DND-41 (cell line): ENCODE data around the gene ATP5MG.

Source experiments
- ATAC-seq: fragments of 200-7000 bp; cut with Tn5 transposase; 3 replicates; pipeline ENCODE4 v1.9.1; 2021; ENCODE audit warnings: low read depth; ENCODE audit not compliant: insufficient read depth
- DNase-seq: peaks from one replicate; pipeline ENCODE4 v3.0.0-alpha.2; 2020
- H2AFZ ChIP-seq: 2 replicates; pipeline ENCODE4 v1.6.0; 2012; ENCODE audit warnings: low read depth, low read length
- H3K27ac ChIP-seq: 2 replicates; pipeline ENCODE4 v1.5.1; 2012; ENCODE audit warnings: low read length, inconsistent platforms
- H3K27me3 ChIP-seq: fragments of 200-600 bp; sonication (generic); 2 replicates; pipeline ENCODE4 v1.6.0; 2012; ENCODE audit warnings: low read length, mild to moderate bottlenecking, inconsistent platforms; ENCODE audit not compliant: insufficient read depth, poor library complexity
- H3K36me3 ChIP-seq: 2 replicates; pipeline ENCODE4 v1.5.1; 2012; ENCODE audit warnings: low read length, inconsistent platforms; ENCODE audit not compliant: insufficient read depth
- H3K4me1 ChIP-seq: 2 replicates; pipeline ENCODE4 v1.5.1; 2012; ENCODE audit warnings: mild to moderate bottlenecking, low read length; ENCODE audit not compliant: insufficient read depth
- H3K4me2 ChIP-seq: 2 replicates; pipeline ENCODE4 v1.6.0; 2012; ENCODE audit warnings: mild to moderate bottlenecking, moderate library complexity, low read length, inconsistent platforms; ENCODE audit not compliant: insufficient read depth
- H3K4me3 ChIP-seq, 2 experiments: fragments of 200-600 bp in 1 of 2; shearing (Covaris generic) in 1 of 2; 2 replicates each; pipeline ENCODE4 v1.5.1; 2012 to 2016; ENCODE audit warnings: inconsistent platforms in 2 of 2, low read length in 2 of 2, mild to moderate bottlenecking in 2 of 2, low read depth in 1 of 2, moderate library complexity in 1 of 2
- H3K79me2 ChIP-seq: 2 replicates; pipeline ENCODE4 v1.6.0; 2012; ENCODE audit warnings: low read length, inconsistent platforms; ENCODE audit not compliant: insufficient read depth
- H3K9ac ChIP-seq: 2 replicates; pipeline ENCODE4 v1.6.0; 2012; ENCODE audit warnings: low read depth, mild to moderate bottlenecking, inconsistent platforms, low read length, moderate library complexity
- H3K9me3 ChIP-seq: 2 replicates; pipeline ENCODE4 v1.5.1; 2012; ENCODE audit warnings: low read length, moderate library complexity, mild to moderate bottlenecking, inconsistent platforms; ENCODE audit not compliant: insufficient read depth, severe bottlenecking
- H4K20me1 ChIP-seq: 2 replicates; pipeline ENCODE4 v1.6.0; 2012; ENCODE audit warnings: low read length; ENCODE audit not compliant: insufficient read depth
- CTCF ChIP-seq: IDR thresholded peaks from 2 replicates; pipeline ENCODE4 v1.5.1; 2012; ENCODE audit warnings: borderline replicate concordance, low read length, moderate library complexity, mild to moderate bottlenecking; ENCODE audit not compliant: poor library complexity, severe bottlenecking; ENCODE audit errors: extremely low read depth
- EZH2 ChIP-seq: IDR thresholded peaks from 3 replicates; pipeline ENCODE4 v1.6.1; 2012; ENCODE audit warnings: borderline replicate concordance, low read depth, mild to moderate bottlenecking, moderate library complexity, low read length, inconsistent platforms; ENCODE audit not compliant: severe bottlenecking

ATP5MG gene

GRCh38 chr11:118410055-118410745 is 8.8 kb downstream of the ATP5MG start:
- H3K27ac ChIP-seq: no peak overlapping the region
- DNase-seq: no peak
- H3K9me3 ChIP-seq: no peaks in the 10 kb centered on the region
- ATAC-seq: no peak
- peaks cover 54% of the 10 kb centered on the region for H3K36me3 ChIP-seq
- no peaks in the 10 kb centered on the region for H3K27me3 ChIP-seq
- H3K9ac ChIP-seq: no peak overlapping the region
- peaks cover 35% of the 10 kb centered on the region for H4K20me1 ChIP-seq
- H3K4me2 ChIP-seq: no peak overlapping the region
- H2AFZ ChIP-seq: no peak overlapping the region
- H3K4me1 ChIP-seq: peaks cover 11% of the 10 kb centered on the region; the same call in 1 of the 2 replicates
- TF ChIP-seq EZH2 (no peak), CTCF (no peak)
- peaks cover 55% of the 10 kb centered on the region for H3K79me2 ChIP-seq
- no peak overlapping the region for H3K4me3 ChIP-seq

GRCh38 chr11:118411530-118411929 is 10.1 kb downstream of the ATP5MG start:
- peaks cover 42% of the 10 kb centered on the region for H3K79me2 ChIP-seq
- TF ChIP-seq CTCF: no peak
- TF ChIP-seq EZH2: no peak
- ATAC-seq (no peak), DNase-seq (no peak)
- H3K27ac ChIP-seq: no peak overlapping the region
- H3K9me3 ChIP-seq: no peaks in the 10 kb centered on the region
- peaks cover 41% of the 10 kb centered on the region for H3K36me3 ChIP-seq
- no peak overlapping the region for H3K4me3 ChIP-seq
- H3K9ac ChIP-seq: no peak overlapping the region
- no peaks in the 10 kb centered on the region for H3K27me3 ChIP-seq
- no peak overlapping the region for H2AFZ ChIP-seq
- peaks cover 24% of the 10 kb centered on the region; the same call in 1 of the 2 replicates for H4K20me1 ChIP-seq
- no peak overlapping the region for H3K4me2 ChIP-seq
- H3K4me1 ChIP-seq: 0 out of 2 replicates have a peak, but pooled peaks cover 1% of the 10 kb centered on the region

GRCh38 chr11:118412921-118413320 is 11.5 kb downstream of the ATP5MG start:
- H3K27me3 ChIP-seq: no peaks in the 10 kb centered on the region
- no peak overlapping the region for H3K27ac ChIP-seq
- no peak overlapping the region for H3K9ac ChIP-seq
- ATAC-seq (no peak), DNase-seq (no peak)
- no peak for TF ChIP-seq EZH2
- peaks cover 30% of the 10 kb centered on the region for H3K79me2 ChIP-seq
- no peak overlapping the region for H2AFZ ChIP-seq
- H3K4me1 ChIP-seq: no peaks in the 10 kb centered on the region
- H4K20me1 ChIP-seq: peaks cover 17% of the 10 kb centered on the region; the same call in 1 of the 2 replicates
- H3K4me2 ChIP-seq: no peak overlapping the region
- no peak overlapping the region for H3K4me3 ChIP-seq
- H3K36me3 ChIP-seq: peaks cover 28% of the 10 kb centered on the region
- H3K9me3 ChIP-seq: no peaks in the 10 kb centered on the region

- H3K27me3 ChIP-seq: no peaks in the 10 kb centered on the region
- H3K79me2 ChIP-seq: peaks cover 10% of the 10 kb centered on the region; the same call in 1 of the 2 replicates
- H3K9me3 ChIP-seq: no peaks in the 10 kb centered on the region
- H3K27ac ChIP-seq: no peak overlapping the region
- H3K4me1 ChIP-seq: no peaks in the 10 kb centered on the region
- no peak overlapping the region for H3K4me2 ChIP-seq
- H4K20me1 ChIP-seq: peaks cover 7% of the 10 kb centered on the region; the same call in 1 of the 2 replicates
- H3K4me3 ChIP-seq: no peak overlapping the region
- no peak for DNase-seq
- H3K9ac ChIP-seq: no peak overlapping the region
- peaks cover 7% of the 10 kb centered on the region; the same call in 1 of the 2 replicates for H3K36me3 ChIP-seq
- TF ChIP-seq EZH2: no peak
- TF ChIP-seq CTCF: no peak
- ATAC-seq: no peak
- H2AFZ ChIP-seq: no peak overlapping the region
Measured at GRCh38 chr11:118415062-118415738, 13.8 kb downstream of the ATP5MG start.
